GM18508 (cell line): Measurements from ENCODE around the gene TGFB2.

ENCODE experiments used
- ATAC-seq: cut with Tn5 transposase; IDR thresholded peaks from one replicate; pipeline ENCODE4 v1.9.1; 2021; ENCODE audit warnings: moderate number of reproducible peaks; ENCODE audit not compliant: insufficient read depth, unreplicated experiment

TGFB2 gene

DNA sequence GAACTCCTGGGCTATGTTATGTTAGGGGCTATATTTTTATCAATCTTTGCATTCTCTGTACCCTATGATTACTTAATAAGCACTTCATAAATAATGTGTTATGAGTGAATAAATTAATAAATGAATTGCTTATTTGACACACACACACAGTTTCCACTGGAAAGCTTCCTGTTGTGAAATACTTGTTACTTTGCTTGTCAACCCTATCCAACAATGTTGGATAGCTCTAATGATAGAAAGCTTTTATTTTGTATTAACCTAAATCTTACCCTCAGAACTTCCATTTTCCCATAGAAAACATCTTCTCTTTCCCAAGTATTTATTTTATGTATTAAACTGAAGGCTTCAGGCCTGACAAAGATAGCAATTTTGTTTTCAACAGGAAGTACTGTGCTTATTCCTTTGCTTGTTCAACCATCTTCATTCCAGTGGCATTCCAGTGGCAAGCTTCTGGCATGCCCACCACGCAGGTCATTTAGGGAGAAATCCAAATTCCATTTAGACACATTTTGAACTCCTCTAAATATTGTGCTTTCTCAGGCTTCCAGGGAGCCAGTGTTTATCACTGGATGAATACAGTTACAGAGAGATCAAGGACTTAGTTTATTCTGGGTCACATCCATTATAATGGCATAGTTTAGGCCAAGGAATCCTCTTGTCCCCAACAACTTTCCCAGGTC lies 134.4 kb downstream of the TGFB2 start:
- no peak for ATAC-seq

DNA sequence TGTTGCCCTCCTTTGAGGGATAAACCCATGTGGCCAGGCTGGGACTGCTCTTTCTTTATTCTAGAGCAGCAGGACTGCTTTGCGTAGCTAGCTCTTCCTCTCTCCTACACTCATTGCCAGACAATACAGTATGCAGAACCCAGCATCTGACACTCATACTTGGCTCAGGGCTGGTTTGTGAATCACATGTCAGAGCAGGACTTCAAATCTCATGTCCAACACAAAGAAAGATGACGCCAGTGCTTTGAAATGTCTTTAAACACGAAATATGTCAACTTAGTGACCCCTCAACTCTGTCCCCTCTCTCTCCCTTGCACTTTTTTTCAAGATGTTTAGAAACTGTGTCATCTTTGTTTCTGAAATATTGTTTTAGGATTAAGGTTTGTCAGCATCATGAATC lies 135.0 kb downstream of the TGFB2 start:
- ATAC-seq: no peak

DNA sequence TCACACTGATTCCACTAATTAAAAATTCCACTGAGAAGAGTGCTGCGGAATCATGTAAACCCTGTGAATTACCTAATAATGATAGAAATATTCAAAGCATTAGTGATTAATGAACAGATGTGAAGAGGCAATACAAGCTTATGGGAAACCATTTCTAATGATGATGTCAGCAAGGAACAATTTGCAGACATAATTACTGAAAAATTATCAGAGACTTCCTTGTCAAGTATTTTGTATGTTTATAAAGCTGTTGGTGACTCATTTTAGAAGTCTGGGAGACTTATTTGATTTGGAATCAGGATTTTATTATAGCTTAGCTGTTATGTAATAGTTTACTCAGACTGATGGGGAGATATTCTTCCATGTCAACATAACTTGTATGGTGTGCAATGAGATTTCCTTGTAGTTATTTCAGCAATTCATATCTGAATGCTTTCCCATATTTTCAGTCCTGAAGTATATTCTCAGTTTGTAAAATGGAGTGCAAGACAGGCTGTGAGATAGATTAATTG lies 135.5 kb downstream of the TGFB2 start:
- ATAC-seq: no peak

DNA sequence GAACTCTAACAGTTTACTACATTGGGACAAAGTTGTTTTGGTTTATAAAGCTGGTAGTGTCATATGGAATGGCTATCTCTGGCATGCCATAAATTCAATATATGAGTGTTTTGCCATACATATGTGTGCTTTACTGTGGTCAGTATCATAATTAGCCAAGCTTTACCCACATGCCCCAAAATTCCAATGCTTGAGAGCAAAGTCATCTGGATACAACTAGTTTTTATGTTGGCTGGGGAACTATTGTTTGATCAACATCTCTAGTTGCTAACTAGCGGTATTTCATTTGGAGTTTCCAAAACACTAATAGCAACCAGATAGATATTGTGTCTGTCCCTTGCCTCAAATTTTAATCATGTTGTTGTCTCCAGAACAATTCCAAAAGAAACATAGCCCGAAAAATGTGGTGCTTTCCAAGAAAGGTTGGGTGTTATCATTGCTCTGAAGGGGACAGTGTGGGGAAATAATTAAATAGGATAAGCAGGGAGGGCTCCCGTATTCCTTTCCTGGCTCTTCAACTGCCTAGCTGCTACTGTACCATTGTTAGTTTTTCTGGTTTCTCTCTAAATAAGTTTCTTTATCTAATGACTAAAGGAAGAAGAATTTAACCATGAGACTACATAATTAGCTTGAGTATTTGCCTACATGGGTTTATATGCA lies 136.1 kb downstream of the TGFB2 start:
- no peak for ATAC-seq

DNA sequence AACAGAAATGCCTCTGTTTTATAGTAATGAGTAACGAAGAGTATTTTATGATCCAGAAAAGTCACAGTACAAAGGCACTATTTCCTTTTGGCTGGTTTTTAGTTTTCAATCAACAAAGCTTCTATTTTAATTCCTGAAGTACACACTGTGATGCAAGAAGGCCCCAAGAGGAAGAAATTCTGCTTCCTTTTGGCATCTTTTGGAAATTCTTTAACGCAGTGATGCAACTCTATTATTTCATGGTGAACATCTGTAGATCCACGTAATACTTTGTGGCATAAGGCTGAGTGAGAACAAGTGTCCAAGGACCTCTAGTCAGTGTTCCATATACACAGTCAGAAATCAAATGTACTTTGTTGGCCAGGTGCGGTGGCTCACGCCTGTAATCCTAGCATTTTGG lies 137.5 kb downstream of the TGFB2 start:
- ATAC-seq: no peak

DNA sequence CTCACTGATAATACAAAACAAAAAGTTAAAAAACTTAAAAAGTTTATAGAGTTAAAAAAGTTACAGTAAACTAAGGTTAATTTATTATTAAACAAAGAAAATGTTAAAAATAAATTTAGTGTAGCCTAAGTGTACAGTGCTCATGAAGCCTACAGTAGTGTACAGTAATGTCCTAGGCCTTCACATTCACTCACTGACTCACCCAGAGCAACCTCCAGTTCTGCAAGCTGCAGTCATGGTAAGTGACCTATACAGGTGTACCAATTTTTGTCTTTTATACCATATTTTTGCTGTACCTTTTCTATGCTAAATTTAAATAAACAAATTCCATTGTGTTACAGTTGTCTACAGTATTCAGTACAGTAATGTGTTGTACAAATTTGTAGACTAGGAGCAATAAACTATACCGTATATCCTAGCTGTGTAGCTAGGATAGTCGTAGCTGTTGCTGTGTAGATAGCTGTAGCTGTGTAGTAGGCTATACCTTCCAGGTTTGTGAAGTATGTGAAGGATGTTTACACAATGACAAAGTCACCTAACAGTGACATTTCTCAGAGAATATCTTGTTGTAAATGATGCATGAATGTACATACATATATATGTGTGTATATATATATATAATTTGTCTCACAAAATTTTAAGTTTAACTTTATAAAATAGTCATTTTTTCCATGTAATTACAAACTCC lies 140.2 kb downstream of the TGFB2 start:
- ATAC-seq: no peak

DNA sequence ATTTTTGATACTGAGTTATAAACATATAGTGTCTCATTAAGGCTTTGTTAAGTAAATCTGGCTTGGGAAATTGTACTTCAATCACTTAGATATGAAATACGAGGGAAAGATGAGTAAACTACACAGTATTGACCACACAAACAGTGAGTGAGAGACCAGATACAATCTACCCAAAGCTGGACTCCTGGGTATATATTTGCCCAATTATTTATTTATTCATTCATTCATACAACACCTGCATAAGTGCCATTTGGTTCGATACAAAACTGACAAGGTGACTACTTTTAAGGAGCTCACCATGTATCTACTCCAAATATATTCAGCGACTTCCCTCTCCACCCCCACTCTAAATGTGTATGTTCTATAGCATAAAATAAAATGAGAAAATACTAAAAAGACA lies 143.4 kb downstream of the TGFB2 start:
- no peak for ATAC-seq

DNA sequence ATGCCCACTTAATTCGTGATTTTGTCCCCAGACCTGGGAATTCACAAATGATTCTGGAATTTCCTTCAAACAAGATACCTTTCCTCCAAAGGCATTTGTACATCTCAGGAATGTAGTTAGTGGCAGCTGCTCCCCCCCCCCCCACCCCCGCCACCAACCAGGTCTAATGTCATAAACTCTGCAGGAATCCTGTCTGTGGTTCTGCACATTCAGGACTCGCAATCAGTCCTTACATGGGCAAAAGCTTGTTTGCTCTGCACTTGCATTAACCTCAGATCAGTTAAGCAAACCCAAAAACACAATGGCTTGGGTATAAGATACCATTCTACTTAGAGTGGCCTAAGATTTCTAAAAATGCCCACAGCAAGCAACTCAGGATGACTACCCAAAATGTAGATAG lies 143.8 kb downstream of the TGFB2 start:
- no peak for ATAC-seq

DNA sequence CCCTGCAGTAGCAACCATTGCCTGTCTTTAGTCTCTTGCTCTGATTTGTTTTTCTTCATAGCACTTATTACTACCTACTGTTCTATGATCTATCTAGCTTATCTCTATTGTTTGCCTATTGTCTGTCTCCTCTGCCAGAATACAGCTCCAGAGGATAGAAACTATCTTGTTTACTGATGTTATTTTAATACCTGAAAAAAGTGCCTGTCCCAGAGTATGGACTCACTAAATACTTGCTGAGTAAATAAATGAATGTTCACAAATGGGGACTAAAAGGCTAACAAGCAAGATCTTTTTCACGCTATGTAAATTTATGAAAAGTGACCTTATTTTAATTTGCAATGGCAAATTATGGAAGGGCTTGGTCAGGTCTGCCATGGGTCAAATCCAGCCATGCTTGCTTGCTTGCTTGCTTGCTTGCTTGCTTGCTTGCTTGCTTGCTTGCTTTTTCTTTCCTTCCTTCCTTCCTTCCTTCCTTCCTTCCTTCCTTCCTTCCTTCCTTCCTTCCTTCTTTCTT lies 145.3 kb downstream of the TGFB2 start:
- no peak for ATAC-seq

DNA sequence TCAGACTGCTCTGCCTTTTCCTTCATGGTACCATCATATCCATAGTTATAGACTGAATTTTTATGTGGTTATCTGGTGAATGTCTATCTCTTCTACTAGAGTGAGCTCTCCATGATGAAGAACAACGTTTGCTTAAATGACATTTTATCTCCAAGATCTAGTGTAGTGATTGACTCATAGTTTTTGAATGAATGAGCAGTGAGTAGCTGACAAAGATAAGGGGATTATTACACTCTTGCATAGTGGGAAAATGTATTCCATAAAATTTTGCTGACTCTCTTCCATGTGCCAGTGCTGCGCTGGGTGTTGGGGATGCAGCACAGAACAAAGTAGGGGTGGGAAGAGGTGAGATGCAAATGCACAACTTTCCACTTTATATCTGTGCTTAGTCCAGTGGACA lies 147.7 kb downstream of the TGFB2 start:
- no peak for ATAC-seq

DNA sequence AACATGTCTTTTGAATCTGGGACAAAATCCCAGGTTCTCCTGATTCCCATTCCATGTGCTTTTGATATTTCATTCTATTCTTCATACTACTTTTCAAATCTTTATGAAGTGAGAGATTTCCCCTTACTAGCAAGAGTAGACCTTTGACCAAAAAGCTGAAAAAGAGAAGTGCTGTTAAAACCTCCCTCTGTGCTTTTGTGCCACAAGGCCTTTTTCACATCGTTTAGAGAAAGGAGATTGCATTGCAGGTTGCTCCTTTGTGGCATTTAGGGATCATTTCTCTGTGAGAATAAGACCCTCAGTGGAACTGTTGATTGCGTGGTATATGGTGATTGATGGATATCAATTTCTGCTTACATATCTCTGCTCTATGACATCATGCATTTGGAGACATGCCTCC lies 148.8 kb downstream of the TGFB2 start:
- no peak for ATAC-seq
